Measurements from ENCODE around the gene WNT7B.
A peak's percentile ranks its signal among the peaks of the same experiment; 100 is the strongest.

Gene WNT7B

DNA sequence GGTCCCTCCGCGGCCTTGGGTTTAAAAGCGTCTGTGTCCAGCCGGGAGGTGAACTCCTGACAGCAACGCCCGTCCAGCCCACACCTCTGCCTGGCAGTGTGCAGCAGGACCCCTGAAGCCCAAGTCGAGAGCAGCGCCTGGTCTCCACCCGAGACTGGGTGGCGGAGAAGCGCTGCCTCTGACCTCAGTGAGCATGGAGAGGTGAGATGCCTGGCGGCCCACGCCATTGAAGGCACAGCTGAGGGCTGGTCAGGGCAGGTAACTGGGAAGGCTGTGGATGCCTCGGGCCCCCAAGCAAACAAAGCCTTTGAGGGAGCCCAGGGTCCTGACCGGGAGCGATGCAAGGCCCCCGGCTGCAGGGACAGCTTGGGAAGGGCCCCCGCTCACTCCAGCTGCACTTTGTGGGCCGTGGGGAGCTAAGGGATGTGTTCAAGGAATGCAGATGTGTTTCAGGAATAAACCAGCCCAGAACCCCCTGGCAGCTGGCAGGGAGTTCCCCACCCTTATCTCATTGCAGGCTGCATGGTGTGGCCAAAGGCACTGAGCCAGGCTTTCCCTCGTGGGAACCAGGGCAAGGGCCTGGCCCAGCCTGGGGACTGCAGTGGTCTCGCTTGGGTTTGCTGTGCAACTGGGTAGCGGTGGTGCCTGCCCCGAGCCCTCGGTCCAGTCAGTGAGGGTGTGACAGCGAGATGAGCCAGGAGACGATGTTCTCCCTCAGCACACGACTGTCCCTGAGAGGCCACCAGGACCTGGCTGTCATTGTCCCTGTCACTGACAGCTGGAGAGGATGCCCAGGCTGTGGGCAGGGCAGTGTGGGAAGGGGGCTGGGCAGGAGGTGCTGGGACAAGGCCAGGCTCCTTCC lies 92.5 kb downstream of the WNT7B start:
- no peak for DNase-seq

DNA sequence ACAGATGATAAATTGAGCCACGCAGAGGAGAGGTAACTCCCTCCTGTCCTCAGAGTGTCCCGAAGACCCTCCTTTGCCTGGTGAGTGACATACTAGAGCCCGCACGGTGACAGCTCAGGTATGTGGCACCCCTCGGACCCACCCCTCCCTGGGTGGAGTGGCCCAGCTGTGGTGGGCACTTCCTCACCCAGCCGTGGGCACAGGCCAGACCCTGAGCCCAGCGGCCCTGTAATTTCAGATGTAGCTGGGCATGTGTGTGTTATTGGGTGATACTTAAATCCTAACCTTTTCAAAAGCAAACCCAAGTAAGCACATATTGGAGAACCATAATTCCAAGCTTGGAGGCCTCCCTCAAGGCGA lies 93.2 kb downstream of the WNT7B start:
- DNase-seq = no peak

DNA sequence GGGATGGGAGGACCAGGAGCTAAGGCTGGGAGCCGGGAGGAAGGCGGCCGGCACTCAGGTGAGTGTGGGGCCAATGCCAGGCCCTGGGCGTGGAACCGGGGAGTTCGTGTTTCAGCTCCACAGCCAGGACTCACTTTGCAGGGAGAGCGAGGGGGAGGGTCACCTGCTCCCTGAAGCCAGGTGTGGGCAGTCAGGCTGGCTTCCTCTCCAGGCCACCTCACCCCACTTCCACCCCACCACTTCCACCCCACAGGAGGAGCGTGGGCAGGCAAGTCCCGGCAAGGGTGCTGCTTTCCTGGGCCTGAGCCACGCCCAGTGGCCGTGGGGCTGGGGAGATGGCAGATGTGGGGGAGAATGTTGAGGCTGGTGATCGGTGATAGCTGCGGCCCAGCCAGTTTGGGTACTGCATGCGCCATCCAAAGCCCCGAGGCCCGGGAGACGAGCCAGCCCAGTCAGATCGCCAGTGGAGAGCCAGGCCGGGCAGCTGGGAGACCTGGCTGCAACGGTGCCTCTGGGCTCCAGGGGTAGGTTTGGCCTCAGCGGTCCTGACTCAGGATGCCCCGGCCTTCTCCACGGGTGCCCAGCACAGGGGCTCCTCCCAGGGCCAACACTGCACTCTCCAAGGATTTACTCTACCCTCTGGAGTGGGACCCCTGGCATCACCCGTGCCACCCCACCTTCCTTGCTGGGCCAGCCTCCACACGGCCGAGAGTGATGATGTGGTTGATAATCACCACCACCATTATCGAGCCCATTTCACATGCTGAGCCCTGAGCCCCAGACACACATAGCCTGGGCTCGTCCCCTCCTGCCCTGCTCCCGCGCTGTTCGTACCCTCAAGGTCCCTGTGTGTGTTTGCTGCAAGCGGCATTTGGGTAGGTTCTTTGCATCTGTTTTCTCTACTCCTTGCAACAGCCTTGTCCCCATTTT lies 93.8 kb downstream of the WNT7B start:
- DNase-seq = no peak

DNA sequence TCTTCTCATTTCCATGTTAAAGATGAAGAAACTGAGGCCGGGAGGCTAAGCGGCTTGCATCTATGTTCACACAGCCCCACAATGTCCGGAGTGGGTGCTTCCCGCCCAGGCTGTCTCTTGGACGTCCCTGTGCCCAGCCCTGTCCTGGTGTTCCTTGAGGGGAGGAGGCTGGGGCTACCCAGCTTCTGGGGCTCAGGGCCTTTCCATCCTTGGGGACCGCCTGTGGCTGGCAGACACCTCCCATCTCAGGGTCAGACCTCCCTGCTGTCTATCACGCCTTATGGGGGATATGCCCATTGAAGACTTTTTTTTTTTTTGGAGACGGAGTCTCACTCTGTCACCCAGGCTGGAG lies 95.5 kb downstream of the WNT7B start:
- no peak for DNase-seq

DNA sequence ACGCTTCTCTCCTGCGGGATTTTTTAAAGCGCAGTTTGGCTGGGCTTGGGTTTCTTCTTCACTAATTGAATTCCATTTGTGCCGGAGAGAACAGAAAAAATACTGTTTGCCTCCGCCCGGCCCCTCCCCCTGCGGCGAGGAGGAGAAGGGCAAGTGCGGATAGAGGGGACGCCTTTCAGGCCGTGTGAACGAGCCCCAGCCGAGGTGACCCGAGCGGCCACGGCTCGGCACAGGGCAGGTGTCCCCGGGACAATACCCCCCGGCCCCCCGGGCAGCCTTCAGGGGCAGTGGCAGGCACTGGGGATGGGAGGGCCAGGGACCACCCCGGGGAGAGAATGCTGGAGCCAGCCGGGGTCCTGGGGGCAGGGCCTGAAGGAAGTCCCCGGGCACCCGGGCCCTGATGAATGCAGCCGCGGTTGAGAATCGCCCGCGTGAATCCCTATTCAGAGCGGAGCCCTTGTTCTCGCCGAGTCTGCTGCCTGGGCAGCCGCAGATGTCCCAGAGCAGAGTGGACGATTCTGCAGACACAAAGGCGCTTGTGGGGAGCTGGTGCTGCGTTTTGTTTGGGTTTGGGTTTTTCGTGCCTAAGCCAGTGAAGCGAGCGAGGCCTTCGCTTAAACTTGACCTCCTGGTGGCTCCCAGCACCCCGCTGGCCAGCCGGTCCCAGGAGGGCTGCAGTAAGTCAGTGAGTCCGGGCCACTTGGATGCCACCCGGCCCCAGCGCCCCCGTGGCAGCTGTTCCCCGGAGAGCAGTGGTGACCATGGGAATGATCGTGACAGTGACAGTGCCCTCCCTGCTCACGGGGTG lies 96.0 kb downstream of the WNT7B start:
- no peak for DNase-seq

DNA sequence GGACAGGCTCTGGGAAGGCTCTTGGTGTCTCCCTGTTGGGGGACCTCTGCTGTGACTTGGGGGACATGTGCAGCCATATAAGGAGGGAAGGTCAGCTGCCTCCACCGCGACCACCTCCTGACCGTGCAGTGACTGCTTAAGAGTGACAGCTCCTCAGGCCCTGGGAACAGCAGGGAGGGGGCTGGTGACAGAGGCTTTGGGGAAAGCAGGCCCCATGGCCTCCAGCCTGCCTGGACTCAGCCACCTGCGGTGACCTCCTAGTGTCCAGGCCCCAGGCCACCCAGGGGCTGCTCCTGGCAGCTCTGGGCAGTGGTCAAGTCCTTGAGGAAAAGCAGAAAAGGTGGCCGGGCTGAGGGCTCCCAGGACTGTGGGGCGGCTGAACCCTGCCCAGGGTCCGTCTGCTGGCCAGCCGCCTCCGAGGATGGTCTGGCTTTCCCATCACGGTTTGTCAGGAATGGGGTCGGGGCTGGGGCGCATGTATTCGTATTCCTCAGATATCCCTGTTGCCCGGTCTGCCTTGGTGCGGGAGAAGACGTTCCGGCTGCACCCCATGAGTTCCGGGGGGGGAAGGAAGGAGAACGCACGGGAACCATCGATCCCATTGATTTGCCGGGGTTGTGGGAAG lies 96.8 kb downstream of the WNT7B start:
- no peak for DNase-seq

DNA sequence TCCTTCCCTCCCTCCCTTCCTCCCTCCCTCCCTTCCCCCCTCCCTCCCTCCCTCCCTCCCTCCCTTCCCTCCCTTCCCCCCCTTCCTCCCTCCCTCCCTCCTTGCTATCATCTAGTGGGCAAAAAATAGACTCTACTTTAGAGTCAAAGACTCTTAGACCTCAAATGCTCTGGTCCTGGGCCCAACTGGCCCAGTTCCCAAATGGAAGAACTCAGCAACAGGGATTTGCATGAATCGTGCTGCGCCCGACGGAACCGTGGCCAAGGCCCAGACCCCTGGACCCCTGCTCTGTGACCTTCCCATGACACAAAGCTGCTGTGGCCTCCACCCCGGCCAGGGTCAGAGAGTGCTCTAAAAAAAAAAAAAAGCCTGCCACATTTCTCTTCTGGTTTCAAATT lies 97.4 kb downstream of the WNT7B start:
- DNase-seq = no peak

DNA sequence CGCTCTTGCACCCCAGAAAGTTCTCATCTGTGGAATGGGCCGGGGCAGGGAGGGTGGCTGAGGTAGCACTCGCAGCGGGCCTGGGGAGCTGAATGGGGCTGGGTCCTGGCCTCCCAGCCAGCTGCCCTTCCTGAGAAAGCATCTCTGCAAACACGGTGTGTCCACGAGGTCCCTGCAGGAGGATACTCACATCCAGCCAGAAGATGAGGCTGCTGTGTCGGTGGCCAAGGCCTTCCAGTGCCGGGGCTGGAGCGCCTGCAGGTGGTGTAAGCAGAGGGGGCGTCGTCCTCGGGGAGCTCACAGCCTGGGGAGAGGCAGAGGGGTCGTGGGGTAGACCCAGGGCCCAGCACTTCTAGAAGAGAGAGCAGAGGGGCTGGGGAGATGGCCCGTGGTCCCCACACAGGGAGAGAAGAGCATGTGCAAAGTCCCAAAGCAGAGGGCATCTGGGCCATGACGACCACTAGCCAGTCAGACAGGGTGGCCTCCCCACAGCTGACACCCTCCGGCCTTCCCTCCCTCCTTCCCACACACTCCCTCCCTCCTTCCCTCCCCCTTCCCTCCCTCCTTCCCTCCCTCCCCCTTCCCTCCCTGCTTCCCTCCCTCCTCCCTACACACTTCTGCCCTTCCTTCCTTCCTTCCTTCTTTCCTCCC lies 97.9 kb downstream of the WNT7B start:
- DNase-seq = no peak

DNA sequence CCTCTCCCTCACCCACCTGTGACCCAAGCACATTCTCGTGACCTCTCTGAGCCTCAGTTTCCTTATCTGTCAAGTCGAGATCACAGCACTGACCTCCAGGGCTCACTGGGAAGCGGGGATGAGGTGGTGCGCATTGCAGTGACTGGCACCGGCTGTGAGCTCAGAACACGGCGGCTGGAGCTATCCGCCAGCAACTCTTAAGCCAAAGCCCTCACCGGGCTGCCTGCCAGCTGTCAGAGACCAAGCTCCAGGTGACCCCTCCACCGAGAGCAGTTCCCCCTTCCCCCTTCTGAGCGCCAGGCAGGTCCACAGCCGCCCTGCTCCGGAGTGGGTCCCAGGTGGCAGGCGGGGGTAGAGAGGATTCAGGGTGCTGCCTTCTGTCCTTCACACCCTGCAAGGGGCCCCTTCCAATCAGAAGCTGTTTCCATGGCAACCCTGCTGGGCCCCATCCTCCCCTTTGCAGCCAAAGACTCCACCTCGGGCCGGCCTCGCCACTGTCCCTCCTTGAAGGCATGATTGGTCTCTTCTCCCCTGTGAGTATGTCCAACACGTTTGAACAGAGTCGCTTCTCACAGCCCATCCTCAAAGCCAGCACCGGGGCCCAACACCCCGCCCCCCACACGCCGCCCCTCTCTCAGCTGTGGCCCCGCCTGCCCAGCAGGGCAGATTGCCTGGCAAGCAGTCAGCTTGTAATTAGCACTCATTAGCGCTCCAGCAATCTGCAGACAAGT lies 98.7 kb downstream of the WNT7B start:
- no peak for DNase-seq

DNA sequence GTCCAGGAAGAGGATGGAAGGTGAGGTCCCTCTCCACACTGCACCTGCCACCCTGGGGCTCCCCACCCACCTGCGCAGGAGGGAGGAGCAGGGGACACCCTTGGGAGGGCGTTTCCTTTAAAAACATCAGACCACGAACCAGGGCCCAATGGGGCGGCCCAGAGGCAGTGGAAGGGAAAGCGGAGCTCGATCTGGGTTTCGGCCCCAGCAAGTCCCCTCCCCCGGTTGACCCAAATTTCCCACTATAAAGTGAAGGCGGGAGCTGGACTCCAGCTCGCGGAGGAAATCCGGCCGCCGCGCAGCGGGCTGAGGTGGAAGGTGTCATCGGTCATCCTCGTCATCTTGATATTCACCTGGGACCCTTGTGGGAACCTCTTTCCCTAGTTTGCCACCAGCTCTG lies 99.3 kb downstream of the WNT7B start:
- no peak for DNase-seq

DNA sequence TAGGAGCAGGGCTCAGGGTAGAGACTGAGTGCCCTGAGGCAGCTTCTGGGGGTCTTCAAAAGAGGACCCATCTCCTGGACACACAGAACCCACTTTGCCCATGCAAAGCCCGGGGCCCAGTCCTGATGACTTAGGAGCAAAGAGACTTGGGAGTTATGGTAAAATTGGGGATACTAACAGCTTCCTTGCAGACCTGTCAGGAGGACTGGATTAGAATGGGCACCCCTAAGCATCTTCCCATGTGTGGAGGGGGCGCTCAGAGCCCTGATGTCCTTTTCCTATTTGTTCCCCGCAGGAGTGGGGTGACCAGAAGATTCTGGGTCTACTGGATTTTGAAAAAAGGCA lies 100.0 kb downstream of the WNT7B start:
- no peak for DNase-seq

DNA sequence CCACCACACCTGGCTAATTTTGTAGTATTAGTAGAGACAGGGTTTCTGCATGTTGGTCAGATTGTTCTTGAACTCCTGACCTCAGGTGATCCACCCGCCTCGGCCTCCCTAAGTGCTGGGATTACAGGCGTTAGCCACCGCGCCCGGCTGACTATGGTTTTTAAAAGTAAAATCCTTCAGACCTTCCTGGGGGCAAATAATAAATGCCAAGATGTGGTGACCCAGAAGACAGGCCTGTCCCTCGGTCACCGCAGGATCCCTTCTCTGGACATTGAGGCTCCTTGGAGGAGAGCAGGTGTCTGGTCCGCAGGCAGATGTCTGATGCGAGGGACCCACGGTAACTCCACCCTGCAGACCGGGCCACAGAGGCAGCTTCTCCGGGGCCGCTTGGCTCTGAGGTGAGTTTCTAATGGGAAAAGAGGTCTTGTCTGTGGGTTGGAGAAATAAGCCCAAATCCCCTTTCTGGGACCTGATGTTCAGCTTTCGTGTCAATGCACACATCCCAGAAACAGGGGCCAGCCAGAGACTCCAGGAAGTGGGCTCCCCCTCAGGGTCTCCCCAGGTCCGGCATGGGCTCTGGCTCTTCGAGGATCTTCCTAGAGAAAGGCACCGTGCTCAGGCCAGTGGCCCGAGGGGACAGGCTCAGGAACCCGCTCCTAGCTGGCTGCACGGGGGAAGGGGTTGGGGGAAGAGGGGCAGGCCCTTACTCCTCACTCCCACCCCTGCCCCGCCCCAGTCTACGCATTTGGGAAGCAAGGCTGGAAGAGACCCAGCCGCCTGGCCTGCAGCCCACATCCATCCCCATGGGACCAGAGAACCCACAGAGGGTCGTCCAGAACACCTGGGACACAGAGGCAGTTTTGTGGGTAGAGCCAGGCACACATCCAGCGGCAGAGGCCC lies 100.6 kb downstream of the WNT7B start:
- DNase-seq = no peak

DNA sequence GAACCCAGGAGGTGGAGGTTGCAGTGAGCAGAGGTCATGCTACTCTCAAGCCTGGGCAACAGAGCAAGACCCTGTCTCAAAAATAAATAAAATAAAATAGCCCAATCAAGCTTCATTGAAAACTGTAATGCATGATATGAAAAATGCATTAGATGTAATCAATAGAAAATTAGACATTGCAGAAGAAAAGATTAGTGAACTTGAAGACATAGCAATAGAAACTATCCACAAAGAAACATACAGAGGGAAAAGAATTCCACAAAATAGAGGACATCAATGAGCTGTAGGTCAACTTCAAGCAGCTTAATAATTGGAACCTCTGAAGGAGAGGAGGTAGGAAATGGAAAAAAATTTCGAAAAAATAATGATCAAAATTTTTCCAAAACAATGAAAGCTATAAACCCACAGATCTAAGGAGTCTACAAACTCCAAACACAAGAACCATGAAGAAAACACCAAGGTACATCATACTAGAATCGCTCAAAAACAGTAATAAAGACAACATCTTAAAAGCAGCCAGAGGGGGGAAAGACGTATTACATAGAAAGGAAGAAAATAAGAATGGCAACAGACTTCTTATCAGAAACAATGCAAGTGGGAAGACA lies 104.2 kb downstream of the WNT7B start:
- no peak for DNase-seq

DNA sequence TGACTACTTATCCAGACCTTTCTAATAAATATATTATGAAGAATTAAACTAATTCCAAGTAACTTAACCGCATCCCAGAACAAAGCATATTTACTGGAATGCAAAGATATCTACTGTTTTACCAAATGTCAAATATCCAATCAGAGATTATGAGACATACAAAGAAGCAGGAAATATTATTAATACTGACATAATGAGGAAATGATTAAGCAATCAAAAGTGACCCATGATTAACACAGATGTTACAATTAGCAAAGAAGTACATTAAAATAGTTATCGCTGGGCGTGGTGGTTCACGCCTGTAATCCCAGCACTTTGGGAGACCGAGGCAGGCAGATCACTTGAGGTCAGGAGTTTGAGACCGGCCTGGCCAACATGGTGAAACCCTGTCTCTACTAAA lies 105.2 kb downstream of the WNT7B start:
- DNase-seq = peak; percentile 6

Data from inflammatory macrophage treated with lipopolysaccharide for 4 hours (primary cell).